NCI-H460 (cell line): ENCODE data around the gene EFCAB6. TPM values are rescaled to one million over a fixed set of nuclear protein-coding genes. Genes with fewer than 3 reads are reported as not detected.

Experiments used
- DNase-seq: peaks from one replicate; pipeline ENCODE4 v3.0.0-alpha.2; 2016; ENCODE audit warnings: low read depth; ENCODE audit errors: extremely low read depth
- total RNA-seq: library from RNA; depleted of rRNA; stranded (reverse); fragments of >200 nt; shearing (Covaris generic); gene quantifications from 2 replicates; pipeline ENCODE4 v1.2.3, GENCODE V29; 2014

EFCAB6 gene
- total RNA-seq, 1 experiment from 2014 or later, result 0.40 TPM

DNA sequence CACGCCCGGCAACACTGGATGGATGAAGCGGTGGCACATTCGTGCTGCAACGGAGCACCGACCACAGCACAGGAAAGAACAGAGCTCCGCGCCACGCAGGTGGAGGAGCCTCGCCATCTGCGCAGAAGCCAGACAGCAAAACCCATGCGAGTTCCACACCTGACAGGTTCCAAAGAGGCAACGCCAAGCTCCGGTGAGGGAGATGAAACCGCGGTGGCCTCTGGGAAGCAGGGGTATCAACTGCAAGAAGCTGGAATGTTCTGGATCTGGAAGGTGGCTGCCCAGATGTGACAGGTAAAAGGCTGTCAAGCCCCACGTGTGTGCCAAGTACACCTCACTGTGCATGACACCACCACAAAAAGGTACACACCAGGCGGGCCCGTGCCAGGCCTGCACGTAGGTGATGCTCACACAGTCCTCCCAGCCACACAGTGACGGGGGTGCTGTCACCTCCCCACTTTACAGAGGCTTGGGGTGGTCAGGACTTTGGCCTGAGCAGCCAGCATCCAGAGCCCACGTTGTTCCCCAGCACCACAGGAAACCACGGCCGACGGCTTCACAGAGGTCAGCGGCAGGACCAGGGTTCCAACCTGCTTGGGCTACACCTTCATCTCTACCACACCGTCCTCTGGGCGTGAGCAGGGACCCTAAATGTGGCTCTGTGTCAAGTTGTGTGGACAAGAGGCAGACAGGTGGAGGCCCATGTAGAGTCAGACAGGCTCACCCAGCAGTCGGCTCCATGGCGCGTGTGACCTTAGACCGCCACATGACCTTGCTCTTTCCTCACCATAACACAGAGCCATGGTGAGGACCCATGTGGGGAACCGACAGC, 19.7 kb upstream of the EFCAB6 start:
- no peak for DNase-seq

DNA sequence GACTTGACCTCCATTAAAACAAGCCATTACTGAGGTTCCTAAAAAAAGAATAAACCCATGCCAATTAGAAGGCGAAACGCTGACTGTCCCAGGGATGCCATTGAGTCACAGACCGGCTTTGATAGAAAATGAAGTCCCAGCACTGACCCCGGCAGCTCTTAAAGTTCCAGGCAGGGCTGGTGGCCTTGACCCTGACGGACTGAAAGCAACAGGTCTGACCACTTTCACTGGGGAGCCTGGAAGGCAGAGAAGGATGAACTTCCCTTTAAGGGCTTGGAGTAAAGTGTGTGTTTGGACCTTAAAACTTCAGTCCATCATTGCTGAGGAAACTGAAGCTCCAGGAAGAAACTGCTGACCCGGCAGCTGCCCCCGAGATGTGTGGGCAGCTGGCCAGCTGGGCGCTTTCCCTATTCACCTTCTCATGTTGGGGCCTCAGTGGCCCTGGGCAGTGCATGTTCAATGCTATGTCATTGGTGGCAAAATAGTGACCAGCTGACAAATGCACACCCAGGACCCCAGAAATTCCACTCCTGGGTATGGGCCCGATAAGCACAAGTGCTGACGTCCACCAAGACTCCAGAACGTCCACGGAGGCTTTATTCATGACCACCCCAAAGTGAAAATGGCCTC, 18.9 kb upstream of the EFCAB6 start:
- no peak for DNase-seq

DNA sequence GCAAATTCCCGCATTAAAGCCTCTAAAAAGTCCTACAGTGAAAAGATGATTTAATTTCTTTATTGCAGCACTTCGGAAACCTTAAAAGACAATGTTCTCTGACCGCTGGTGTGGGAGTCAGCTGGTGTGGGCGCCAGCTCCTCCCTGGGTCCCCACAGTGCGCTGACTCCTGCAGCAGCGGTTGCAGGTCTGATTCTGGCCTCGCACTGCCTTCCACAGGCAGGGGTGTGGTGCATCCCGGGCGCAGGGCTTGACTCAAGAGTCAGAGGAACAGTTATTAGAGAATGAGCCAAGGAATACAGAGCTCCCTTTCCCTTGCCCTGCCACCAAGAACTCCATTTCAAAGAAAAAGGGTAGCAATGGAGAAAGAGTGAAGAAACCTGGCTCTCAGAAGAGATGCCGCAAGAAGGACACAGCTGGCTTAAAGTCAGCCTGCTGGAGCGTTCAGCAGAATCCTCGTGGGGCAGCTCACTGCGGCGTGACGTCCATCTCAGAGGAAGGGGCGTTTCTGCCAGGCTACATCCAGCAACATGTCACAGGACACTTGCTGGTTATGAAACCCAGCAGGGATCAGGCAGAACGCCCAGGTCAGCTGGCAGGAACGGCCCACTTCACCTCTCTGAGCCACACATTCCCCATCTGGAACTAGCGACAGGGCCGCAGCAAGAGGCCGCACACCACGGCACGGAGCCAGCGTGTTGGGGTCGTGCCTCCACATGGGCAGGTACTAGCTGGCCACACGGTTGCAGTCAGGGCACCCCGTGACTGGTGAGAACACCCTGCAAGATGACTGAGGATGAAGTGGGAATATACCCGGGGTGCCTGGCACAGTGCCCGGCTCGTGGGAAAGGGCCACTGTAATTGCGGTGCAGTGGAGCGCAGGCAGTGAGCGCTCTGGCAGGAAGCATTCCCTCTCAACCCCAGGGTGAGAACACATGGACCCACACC, 18.1 kb upstream of the EFCAB6 start:
- no peak for DNase-seq

DNA sequence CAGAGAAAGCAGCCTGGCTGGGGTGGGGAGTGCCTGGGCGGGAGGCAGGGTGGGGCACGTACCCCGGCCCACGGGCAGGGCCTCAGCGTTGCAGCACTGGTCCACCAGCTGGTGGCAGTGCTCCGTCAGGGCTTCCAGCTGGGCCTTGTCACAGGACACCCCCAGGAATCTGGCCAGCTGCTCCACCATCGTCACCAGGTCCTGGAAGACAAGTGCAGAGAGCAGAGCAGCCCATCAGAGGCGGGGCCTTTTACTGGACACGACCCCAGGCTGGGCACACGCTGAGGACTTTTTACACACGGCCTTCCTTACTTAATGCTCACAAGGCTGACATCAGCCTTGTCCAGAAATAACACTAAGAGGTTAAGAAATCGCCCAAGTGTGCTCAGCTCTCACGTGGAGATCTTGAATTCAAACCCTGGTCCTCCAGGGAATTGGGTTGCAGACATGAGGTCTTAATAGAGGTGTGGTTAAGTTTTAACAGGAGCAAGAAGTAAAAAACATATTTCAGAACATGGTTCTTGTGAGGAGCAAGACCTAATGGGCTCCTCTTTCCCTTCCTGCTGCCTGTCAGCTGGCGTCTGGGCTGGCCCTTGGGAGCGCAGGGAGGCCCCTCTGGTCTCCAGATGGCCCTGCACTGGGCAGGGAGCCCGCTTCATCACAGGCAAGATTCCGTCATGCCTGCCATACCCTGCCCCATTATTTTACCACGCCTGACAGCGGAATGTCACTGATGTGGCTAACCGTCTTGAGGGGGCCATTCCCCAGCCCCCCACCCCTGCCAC, 17.1 kb upstream of the EFCAB6 start:
- no peak for DNase-seq

DNA sequence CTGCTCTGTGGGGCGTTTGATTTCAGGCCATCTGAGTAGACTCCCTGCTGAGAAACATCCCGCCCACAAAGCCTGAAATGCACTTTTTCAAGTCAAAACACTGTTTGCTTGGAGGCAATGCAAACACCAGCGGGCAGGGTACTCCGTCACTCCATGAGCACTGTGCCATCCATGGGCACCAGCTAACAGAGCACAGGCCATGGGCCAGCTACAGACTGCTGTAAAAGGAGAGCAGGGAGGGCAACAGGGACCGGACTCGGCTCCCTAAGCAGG, 16.6 kb upstream of the EFCAB6 start:
- DNase-seq, result no peak

DNA sequence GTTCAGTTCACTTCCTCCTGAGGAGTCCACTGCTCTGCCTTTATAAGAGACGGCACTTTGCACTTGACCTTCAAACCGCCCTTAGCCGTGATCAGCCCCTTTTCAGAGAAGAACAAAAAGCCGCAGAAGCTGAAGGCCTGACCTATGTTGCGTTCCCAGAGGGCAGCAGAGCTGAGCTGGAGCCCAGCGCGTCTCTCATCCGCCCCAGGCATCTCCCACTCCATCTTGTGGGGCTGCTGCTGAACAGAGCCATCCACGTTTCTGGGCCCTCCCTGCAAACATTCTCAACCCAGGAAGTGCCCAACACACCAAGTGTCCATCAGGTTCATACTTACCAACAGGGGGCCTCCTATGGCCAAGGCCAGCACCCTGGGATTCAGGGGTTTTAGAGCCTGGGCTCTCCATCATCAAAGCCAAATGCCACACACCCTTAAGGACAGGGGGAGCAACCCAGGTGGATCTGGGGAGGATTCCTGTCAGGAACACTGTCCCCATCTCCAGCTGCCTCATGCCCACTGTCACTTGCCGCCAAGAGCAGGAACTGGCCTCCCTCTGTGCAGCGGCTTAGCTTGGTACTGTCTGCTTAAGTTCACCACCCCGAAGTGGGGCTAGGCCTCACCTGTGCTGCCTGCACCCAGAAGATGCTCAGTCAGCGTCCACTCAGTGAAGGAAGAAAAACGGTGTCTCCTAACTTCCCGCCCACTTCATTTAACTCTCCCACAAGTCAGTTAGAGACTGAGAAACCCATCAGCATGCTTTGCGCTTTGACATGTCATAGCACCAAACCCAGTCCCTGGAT, 16.0 kb upstream of the EFCAB6 start:
- no peak for DNase-seq

DNA sequence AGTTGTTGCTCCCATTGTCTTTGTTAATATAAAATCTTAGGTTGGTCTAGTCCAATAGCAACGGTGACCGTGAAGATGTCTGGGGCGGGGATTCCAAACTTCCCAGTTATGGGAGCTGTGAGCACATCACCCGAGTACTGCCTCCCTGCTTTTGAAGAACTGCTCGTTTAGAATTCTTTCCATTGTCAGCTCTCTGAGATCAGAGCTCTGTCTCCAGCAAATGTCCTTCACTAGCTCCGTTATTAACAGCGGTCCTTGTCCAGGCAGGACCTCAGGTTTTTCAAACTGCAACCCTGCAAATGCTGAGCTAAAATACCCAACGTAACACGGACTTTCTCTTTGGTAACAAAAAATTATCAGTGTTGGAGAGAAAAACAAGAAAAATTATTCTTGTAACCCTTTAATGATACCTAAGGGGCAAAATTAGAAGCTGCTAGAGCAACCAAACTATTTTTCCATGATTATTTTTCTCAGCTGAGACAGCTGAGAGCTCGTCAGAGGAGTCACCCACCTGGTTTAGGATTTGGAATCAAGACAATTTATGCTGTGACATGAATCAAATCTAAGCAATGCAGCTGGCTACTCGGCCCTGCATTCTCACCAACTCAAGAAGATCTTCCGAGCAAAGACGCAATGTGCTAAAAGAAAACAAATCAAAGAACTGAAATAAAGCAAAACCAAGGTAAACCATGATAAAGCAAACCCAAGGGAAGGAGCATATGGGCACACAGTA, 15.1 kb upstream of the EFCAB6 start:
- DNase-seq, result no peak

DNA sequence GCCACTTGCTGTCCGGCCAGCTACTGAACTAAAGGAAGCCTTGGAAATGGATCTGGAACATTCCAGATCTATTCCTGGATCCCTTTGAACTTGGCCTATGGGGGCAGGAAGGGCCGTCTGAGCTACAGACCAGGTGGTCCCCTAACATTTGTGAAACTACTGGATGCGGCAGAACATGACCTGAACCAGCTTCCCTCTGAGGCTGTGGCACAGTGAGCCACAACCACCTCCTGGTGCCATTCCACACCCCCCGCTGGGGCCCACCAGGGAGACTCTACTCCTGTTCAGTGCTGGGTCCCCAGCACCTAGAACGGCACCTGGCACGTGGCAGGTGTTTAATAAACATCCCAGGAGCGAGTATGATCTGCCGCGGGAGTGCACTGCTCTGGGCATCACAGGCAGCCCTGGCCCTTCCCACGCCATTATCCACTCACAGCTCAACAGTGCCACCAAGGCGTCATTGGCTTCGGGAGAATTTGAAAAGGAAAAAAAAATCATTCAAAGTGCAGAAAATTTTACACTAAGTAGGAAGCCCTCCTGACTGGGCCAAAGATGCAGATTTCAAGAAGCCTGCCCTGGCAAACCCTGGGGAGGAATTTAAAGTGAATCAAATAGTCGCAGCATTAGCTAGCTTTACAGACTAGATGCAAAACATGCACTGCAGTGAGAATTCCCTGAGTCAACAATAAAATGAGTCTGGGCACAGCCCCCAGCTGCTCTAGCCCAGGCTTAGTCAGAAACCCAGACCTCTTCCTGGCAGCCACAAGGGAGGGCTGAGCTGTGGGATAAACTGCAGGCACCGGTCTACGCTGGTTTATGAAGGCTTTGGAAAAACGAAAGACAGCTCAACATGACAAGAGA, 14.3 kb upstream of the EFCAB6 start:
- DNase-seq, result peak; percentile 16

DNA sequence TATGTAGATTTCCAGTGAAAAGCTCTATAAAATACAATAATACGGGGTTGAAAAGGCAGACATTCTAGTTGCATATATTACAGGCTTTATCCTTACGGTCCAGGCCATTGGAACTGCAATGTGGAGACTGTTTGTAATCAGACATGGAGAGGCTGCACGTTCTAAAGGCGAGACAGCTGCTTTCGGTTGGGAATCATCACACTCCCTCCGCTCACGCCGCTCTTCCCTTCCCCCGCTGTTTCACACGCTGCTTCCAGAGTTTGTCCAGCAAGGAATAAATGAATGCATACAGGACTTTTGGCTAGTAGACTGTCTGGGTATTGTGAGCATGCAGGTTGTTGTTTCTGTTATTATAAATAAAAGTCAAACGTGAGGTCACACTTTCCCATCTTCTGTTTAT, 13.5 kb upstream of the EFCAB6 start:
- no peak for DNase-seq

DNA sequence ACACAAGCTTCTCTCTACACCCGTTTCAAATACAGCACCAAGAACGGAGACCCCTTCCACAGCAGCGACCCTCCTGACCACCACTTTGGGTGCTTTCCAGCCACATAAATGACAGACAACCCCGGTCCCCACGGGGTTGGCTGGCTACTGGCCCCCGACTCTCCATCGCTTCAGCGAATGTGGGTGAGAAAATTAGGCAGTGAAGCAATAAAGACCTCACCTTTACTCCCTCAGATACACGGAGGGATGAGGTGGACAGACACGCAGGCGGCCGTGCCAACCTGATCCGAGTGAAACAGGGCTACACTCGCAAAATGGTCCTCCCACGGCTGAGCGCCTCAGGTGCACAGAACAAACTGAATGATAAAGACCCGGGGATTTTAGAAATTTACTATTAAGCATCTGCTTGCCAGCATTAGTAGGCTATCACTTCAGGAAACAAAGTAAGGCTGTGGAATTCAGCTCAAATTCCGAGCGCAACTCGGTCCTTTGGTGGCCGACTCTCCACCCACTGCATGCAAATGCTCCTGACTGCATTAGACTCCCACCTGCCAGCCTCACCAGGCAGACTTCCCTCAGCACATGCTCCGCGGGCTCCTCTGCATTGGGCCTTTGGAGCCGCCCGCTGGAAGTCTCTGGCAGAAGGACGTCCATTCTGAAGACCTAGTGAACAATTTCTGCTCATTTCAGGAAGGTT, 12.8 kb upstream of the EFCAB6 start:
- DNase-seq, result no peak

DNA sequence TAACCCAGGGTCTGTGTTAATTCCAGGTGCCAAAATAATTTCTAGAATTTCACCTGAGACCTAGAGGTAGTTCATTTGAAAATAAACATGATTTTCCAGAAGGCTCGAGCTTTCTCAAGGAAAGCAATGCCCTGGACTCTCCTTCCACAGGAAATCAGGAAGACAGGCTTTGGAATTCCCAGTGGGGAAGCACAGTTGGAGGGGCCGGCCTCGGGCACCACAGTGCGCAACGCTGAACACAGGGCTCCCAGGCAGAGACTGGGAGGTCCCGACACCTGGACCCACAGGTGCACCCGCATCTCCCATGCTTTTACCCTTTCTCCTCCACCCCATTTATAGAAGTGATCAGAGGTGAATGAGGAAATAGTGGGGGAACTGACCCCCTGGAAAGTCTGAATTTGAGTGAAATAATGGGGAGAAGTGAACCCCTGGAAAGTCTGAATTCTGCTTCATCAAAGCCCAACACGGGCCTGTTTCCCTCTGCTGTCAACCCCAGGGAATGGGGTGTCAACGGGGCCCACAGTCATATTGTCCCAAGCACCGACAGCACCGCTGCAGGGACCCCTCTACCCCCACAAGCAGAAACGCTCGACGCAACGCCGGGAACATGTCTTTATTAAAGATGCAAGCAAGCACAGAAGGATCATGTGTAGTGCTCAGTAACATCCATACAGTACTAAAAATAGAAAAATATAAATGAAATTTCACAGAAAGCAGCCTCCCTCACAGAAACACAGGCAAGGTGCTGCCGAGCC, 12.0 kb upstream of the EFCAB6 start:
- no peak for DNase-seq

DNA sequence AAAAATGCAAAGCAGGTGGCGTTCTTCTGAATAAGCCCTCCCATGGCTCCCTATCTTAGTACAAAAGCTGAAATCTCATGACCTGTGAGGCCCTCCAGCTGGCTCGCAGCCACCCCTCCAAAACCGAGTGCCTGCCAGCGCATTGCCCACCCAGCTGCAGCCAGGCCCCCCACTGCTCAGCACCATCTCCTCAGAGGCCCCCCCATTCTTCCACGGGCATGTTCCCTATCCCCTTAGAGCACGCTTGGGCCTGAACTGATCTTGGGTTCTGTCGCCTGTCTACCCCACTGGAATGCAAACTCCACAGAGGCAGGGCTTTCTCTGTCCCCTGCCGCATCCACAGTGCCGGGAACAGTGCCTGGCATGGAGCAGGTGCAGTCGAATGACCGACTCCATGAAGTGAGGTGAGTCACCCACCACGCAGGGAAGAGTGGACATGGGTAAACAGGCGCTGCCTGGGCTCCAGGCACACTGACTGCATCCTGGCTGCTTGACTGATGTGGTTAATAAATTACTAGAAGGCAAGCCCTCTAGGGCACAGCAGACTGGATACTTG, 11.3 kb upstream of the EFCAB6 start:
- DNase-seq, result no peak

DNA sequence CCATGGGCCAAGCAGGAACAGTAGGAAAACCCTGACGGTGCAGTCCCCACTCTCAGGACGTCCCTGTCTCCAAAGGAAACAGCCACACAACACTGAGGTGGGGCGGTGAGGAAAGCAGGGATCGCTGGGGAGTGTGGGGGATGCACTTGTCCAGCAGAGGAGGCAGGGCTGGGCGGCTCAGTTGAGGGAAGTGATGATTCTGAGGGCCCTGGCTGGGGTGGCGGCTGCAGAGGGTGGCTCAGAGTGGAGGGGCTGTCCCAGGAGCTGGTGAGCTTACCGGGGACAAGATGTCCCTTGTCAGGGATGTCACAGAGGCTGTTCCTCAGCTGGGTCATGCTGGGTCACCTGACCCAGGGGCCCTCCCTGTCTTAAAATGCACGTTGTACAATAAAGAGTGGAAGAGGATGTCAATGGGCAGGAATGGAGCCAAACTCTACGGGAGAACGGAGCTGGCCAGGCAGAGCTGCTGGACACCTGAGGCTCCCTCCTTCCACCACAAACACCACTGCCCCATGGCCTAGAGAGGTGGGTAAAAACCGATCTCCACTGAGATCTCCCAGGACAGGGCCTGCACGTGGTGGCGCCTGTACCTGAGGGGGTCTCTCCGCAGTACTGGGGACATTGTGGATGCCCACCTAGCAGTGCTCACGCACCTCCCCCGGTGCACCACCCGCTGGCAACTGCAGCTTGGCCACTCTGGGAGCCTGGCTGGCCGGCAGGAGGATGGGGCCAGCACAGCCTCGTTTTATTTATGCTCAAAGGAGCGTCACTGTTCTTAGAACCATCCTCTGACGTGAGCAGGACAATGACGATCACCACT, 9.7 kb upstream of the EFCAB6 start:
- DNase-seq, result no peak

DNA sequence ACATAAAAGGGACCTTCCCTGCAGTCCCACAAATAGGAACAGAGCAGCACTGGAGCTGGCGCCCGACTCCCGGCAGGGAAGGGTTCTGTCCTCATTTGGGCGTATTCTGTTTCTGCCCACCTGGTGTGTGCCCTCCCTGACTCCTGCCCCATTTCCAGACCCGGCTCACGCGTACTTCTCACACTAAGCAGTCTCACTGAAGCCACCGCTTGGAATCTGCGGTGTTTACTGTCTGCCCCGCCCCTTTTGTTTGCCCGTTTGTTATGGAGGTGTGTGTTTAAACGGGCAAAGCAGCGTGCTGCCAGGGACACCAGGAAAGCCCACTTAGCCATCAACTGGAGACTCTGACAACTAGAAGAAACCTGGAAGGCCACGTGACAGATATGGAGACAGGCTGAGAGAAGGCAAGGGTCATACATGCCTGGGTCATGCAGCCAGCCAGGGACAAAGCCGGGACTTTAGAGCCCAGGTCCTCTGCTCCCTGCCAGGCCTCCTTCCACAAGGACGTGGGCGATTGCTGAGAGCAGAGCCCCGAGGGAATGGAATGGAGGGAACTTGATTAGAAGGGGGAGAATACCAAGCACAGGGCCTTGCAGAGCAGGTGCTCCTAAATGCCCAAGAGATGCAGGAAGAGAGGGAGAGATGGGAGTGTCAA, 8.7 kb upstream of the EFCAB6 start:
- DNase-seq, result no peak

DNA sequence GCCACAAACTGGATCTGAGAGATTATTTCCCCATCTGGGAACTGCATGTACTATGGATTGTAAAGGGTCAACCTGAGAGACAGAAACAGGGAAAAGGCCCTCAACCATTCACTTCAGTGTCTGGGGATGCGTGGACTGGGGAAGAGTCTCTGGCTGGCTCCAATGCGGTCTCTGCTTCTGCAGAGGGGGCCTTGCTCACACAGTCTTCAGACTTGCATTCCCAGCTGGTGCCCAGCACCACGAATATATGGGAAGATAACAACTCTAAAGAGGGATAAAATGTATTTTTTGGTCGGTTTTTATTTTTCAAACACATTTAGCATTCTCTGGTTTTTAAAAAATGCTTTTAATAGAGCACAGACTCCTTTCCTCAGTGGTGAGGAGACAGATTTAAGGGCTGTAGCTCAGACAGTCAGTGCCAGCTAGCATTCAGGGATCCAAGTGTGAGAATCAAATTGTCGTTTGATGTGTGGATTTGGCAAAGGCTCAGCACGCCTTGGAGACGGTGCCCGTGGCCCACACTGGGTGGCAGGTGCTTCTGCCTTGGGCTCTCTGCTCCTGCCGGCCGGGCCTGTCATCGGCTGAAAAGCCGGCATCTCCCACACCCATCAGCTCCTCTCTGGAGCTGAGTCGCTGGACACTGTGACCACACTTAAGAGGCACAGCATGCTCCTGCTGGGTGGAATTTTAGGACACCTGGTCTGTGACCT, 8.0 kb upstream of the EFCAB6 start:
- no peak for DNase-seq
